ENCODE measurements around the gene C14orf132. TPM values are rescaled to one million over a fixed set of nuclear protein-coding genes. Genes with fewer than 3 reads are reported as not detected.
"Not testable (repeated sequence)": the region's sequence is repeated elsewhere in the genome, so short reads cannot be mapped to it uniquely, and the experiment has no call there.

Gene C14orf132
- total and polyA plus RNA-seq, 9 donors: 3.9 to 20.3 (median 7.7) TPM

GRCh38 chr14:96069421-96069820 lies 30.3 kb downstream of the C14orf132 start:
- H3K4me3 ChIP-seq: no peak overlapping the region
- DNase-seq: no peak
- H3K9me3 ChIP-seq: no peaks in the 10 kb centered on the region
- intact Hi-C loops (cut with DNase I): no loop called here
- no peaks in the 10 kb centered on the region for H3K27me3 ChIP-seq
- TF ChIP-seq, protein P1, sequence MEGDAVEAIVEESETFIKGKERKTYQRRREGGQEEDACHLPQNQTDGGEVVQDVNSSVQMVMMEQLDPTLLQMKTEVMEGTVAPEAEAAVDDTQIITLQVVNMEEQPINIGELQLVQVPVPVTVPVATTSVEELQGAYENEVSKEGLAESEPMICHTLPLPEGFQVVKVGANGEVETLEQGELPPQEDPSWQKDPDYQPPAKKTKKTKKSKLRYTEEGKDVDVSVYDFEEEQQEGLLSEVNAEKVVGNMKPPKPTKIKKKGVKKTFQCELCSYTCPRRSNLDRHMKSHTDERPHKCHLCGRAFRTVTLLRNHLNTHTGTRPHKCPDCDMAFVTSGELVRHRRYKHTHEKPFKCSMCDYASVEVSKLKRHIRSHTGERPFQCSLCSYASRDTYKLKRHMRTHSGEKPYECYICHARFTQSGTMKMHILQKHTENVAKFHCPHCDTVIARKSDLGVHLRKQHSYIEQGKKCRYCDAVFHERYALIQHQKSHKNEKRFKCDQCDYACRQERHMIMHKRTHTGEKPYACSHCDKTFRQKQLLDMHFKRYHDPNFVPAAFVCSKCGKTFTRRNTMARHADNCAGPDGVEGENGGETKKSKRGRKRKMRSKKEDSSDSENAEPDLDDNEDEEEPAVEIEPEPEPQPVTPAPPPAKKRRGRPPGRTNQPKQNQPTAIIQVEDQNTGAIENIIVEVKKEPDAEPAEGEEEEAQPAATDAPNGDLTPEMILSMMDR (IDR thresholded peaks at IDR 0.05): no peak
- TF ChIP-seq POLR2A (IDR thresholded peaks at IDR 0.05): no peak
- TF ChIP-seq EP300 (IDR thresholded peaks at IDR 0.05): no peak
- no peaks in the 10 kb centered on the region for H3K36me3 ChIP-seq
- no peaks in the 10 kb centered on the region for H3K4me1 ChIP-seq (ENCODE audit: insufficient read depth)
- WGBS, 3 donors: 89 to 100% (median 98%) methylated on average over 1 of the region's 1 CpG
- H3K27ac ChIP-seq: no peak overlapping the region

GRCh38 chr14:96071561-96071960 lies 32.4 kb downstream of the C14orf132 start:
- peak in 1 of 5 donors; percentile 14 for DNase-seq
- no peaks in the 10 kb centered on the region for H3K9me3 ChIP-seq
- no peak overlapping the region for H3K27ac ChIP-seq
- WGBS, 3 donors: 90 to 95% (median 93%) methylated on average over 4 of the region's 4 CpGs
- H3K36me3 ChIP-seq: no peaks in the 10 kb centered on the region
- no peaks in the 10 kb centered on the region for H3K27me3 ChIP-seq
- no peak overlapping the region for H3K4me3 ChIP-seq
- no peaks in the 10 kb centered on the region for H3K4me1 ChIP-seq (ENCODE audit: insufficient read depth)
- TF ChIP-seq, protein P1 (IDR thresholded peaks at IDR 0.05): no peak
- no peak for TF ChIP-seq POLR2A (IDR thresholded peaks at IDR 0.05)
- TF ChIP-seq EP300 (IDR thresholded peaks at IDR 0.05): no peak
- intact Hi-C loops (cut with DNase I): no loop called here

DNA sequence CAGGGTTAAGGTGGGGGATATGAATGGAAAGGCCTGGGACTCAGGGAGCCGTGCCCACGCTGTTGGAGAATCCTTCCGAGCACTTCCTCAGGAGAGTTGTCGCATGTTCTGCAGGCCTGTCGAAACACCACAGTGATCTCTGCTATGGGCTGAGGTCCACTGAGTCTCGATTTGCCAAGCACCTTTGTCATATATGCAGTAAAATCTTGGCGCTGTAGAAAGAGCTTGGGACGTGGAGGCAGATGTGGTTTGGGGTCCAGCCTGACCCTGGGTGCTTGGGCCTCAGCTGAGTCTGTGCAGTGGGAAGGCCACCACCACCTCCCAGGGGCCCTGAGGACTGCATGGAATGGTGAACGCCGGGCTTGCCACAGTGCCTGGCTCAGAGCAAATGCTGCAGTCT lies 32.9 kb downstream of the C14orf132 start:
- Histone ChIP-seq H3K36me3 (no peaks in the 10 kb centered on the region), H3K27me3 (no peaks in the 10 kb centered on the region), H3K9me3 (no peaks in the 10 kb centered on the region), H3K27ac (no peak overlapping the region), H3K4me1 (ENCODE audit: insufficient read depth) (no peaks in the 10 kb centered on the region), H3K4me3 (no peak overlapping the region)
- TF ChIP-seq POLR2A (IDR thresholded peaks at IDR 0.05) (no peak), EP300 (IDR thresholded peaks at IDR 0.05) (no peak)
- TF ChIP-seq, protein P1 (IDR thresholded peaks at IDR 0.05): no peak
- DNase-seq: peak in 1 of 5 donors; percentile 9
- WGBS, 3 donors: 94 to 96% (median 96%) methylated on average over 10 of the region's 10 CpGs
- intact Hi-C loops (cut with DNase I): no loop called here

- intact Hi-C loops (cut with DNase I): no loop called here
- H3K27ac ChIP-seq: no peak overlapping the region
- no peaks in the 10 kb centered on the region for H3K27me3 ChIP-seq
- no peaks in the 10 kb centered on the region for H3K9me3 ChIP-seq
- DNase-seq: no peak
- TF ChIP-seq, protein P1 (IDR thresholded peaks at IDR 0.05): no peak
- no peak for TF ChIP-seq POLR2A (IDR thresholded peaks at IDR 0.05)
- no peak for TF ChIP-seq EP300 (IDR thresholded peaks at IDR 0.05)
- no peak overlapping the region for H3K4me3 ChIP-seq
- no peaks in the 10 kb centered on the region for H3K36me3 ChIP-seq
- WGBS, 3 donors: 80 to 87% (median 86%) methylated on average over 6 of the region's 6 CpGs
- no peaks in the 10 kb centered on the region for H3K4me1 ChIP-seq (ENCODE audit: insufficient read depth)
Observed at GRCh38 chr14:96072746-96073145, 33.6 kb downstream of the C14orf132 start.

GRCh38 chr14:96073260-96074039 lies 34.3 kb downstream of the C14orf132 start:
- H3K36me3 ChIP-seq; H3K9me3 ChIP-seq; DNase-seq; H3K4me3 ChIP-seq; H3K27me3 ChIP-seq; H3K4me1 ChIP-seq (ENCODE audit: insufficient read depth); H3K27ac ChIP-seq: not testable (repeated sequence)
- intact Hi-C loops (cut with DNase I): loop anchor here in 1 of 4 donors (2.0 kb wide), 1 partner anchor 39 kb away; no protein-coding TSS in a partner anchor
- WGBS, 3 donors: 68 to 83% (median 72%) methylated on average over 4 of the region's 4 CpGs
